Measurements from ENCODE around the gene CTTNBP2. TPM values are rescaled to one million over a fixed set of nuclear protein-coding genes. Genes with fewer than 3 reads are reported as not detected.

The CTTNBP2 gene
- total and polyA plus RNA-seq, 7 donors, result 0.60 to 11.1 (median 4.9) TPM

GRCh38 chr7:117807676-117808075, 65.6 kb downstream of the CTTNBP2 start:
- no peaks in the 10 kb centered on the region for H3K27me3 ChIP-seq
- H3K4me1 ChIP-seq, result peaks cover 0 to 15% (median 9%) of the 10 kb centered on the region in 4 donors
- H3K36me3 ChIP-seq, result no peaks in the 10 kb centered on the region
- TF ChIP-seq POLR2AphosphoS5 (IDR thresholded peaks at IDR 0.05), result no peak
- no peak for TF ChIP-seq EP300 (IDR thresholded peaks at IDR 0.05)
- no peak for TF ChIP-seq POLR2A (IDR thresholded peaks at IDR 0.05)
- no peak for TF ChIP-seq CTCF (IDR thresholded peaks at IDR 0.05)
- intact Hi-C loops (cut with DNase I), result no loop called here
- H3K27ac ChIP-seq, result no peak overlapping the region
- WGBS, 2 donors, result 91 to 94% methylated on average over 3 of the region's 3 CpGs
- DNase-seq, result no peak
- H3K9me3 ChIP-seq, result no peaks in the 10 kb centered on the region
- H3K4me3 ChIP-seq, result no peak overlapping the region

GRCh38 chr7:117806011-117806410, 67.2 kb downstream of the CTTNBP2 start:
- Histone ChIP-seq H3K27me3 (no peaks in the 10 kb centered on the region), H3K36me3 (no peaks in the 10 kb centered on the region), H3K4me3 (no peak overlapping the region), H3K4me1 (peaks cover 0 to 15% (median 9%) of the 10 kb centered on the region in 4 donors), H3K27ac (no peak overlapping the region), H3K9me3 (no peaks in the 10 kb centered on the region)
- intact Hi-C loops (cut with DNase I), result no loop called here
- TF ChIP-seq POLR2A (IDR thresholded peaks at IDR 0.05), result no peak
- no peak for TF ChIP-seq CTCF (IDR thresholded peaks at IDR 0.05)
- no peak for TF ChIP-seq EP300 (IDR thresholded peaks at IDR 0.05)
- TF ChIP-seq POLR2AphosphoS5 (IDR thresholded peaks at IDR 0.05), result no peak
- 92 to 94% methylated on average over 5 of the region's 5 CpGs for WGBS, 2 donors
- no peak for DNase-seq

GRCh38 chr7:117805241-117805640, 68.0 kb downstream of the CTTNBP2 start:
- Histone ChIP-seq H3K36me3 (no peaks in the 10 kb centered on the region), H3K4me3 (no peak overlapping the region), H3K27me3 (no peaks in the 10 kb centered on the region), H3K27ac (no peak overlapping the region), H3K9me3 (no peaks in the 10 kb centered on the region), H3K4me1 (peaks cover 0 to 15% (median 9%) of the 10 kb centered on the region in 4 donors)
- WGBS, 2 donors, result 79 to 88% methylated on average over 3 of the region's 3 CpGs
- TF ChIP-seq POLR2AphosphoS5 (IDR thresholded peaks at IDR 0.05), result no peak
- no peak for TF ChIP-seq POLR2A (IDR thresholded peaks at IDR 0.05)
- TF ChIP-seq EP300 (IDR thresholded peaks at IDR 0.05), result no peak
- TF ChIP-seq CTCF (IDR thresholded peaks at IDR 0.05), result no peak
- intact Hi-C loops (cut with DNase I), result no loop called here
- no peak for DNase-seq

GRCh38 chr7:117803476-117803875, 69.8 kb downstream of the CTTNBP2 start:
- intact Hi-C loops (cut with DNase I), result no loop called here
- Histone ChIP-seq H3K9me3 (no peaks in the 10 kb centered on the region), H3K4me1 (peaks cover 0 to 9% (median 7%) of the 10 kb centered on the region in 4 donors), H3K27ac (no peak overlapping the region), H3K4me3 (no peak overlapping the region), H3K27me3 (no peaks in the 10 kb centered on the region), H3K36me3 (no peaks in the 10 kb centered on the region)
- 86 to 89% methylated on average over 2 of the region's 2 CpGs for WGBS, 2 donors
- no peak for TF ChIP-seq POLR2AphosphoS5 (IDR thresholded peaks at IDR 0.05)
- no peak for TF ChIP-seq CTCF (IDR thresholded peaks at IDR 0.05)
- no peak for TF ChIP-seq EP300 (IDR thresholded peaks at IDR 0.05)
- no peak for TF ChIP-seq POLR2A (IDR thresholded peaks at IDR 0.05)
- no peak for DNase-seq

- no peaks in the 10 kb centered on the region for H3K27me3 ChIP-seq
- intact Hi-C loops (cut with DNase I), result no loop called here
- peaks cover 0 to 1% (median under 1%) of the 10 kb centered on the region in 4 donors for H3K4me1 ChIP-seq
- no peak for DNase-seq
- TF ChIP-seq CTCF (IDR thresholded peaks at IDR 0.05) (no peak), POLR2A (IDR thresholded peaks at IDR 0.05) (no peak), POLR2AphosphoS5 (IDR thresholded peaks at IDR 0.05) (no peak), EP300 (IDR thresholded peaks at IDR 0.05) (no peak)
- H3K9me3 ChIP-seq, result no peaks in the 10 kb centered on the region
- no peak overlapping the region for H3K4me3 ChIP-seq
- 81 to 91% methylated on average over 2 of the region's 2 CpGs for WGBS, 2 donors
- H3K36me3 ChIP-seq, result no peaks in the 10 kb centered on the region
- H3K27ac ChIP-seq, result no peak overlapping the region
Measured at GRCh38 chr7:117802660-117803059, 70.6 kb downstream of the CTTNBP2 start.
